HG02970 (cell line): ENCODE measurements around the gene TRAIP.
"Not testable (repeated sequence)": the region's sequence is repeated elsewhere in the genome, so short reads cannot be mapped to it uniquely, and the experiment has no call there.

Experiments
- ATAC-seq: cut with Tn5 transposase; IDR thresholded peaks from one replicate; pipeline ENCODE4 v1.9.1; 2021; ENCODE audit warnings: mild to moderate bottlenecking, moderate library complexity, moderate number of reproducible peaks; ENCODE audit not compliant: unreplicated experiment, low FRiP score

The TRAIP gene

DNA sequence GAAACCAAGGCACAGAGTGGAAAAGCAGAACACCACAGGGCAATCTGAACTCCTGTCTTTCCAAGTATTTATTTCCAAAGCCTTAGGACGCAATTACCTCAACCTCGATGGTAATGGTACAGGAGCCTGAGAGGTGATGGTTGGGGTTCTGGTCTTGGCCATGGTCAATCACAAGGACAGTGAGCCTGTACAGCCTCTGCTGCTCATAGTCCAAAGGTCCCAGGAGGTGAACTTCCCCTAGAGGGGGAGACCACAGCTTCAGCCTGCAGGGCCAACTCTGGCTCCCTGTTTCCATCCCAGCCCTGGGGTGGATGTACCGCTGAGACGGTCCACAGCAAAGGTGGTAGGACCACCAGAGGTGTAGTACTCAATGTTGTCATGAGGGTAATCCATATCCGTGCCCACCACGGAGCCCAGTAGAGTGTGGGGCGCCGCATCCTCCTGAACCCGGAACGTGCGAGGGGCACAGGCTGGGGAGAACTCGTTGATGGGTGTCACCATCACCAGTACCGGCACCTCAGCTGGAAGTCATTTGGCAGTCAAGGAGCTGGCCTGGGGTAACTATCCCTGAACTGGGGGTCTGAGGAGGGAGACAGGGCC is 62.8 kb downstream of the TRAIP start:
- ATAC-seq: no peak

DNA sequence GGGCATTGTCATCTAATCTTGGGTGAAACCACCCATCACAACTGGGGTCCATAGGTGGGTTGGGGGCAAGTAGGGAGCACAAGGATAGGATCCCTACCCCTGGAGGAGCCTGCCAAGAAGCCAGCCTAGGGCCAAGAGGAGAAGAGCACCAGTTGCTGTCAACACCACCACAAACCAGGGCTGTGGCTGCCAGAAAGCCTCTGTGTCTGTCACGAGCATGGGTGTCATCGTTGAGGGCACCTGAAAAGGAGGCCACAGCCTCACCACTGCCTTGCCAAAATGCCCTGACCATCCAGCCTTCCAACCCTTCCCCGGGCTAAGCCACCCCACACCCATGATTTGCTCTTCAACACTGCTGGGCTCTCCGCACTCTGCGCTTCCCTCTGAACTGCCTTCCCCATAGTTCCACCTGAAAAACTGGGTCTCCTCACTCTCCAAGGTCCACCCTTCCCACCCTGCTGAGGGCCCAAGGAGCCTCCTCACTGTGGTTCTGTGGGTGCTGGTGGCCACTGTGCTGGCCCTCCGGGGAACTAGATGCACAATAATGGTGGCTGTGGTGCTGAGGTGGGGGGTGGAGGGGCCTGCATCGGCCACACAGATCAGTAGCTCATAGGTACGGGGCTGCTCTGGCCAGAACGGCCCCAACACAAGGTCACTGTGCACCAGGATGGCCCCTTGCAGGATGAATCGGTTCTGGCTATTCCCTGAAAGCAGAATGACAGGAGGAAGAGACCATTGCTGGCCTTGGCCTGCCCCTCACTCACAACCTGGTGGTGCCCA is 63.8 kb downstream of the TRAIP start:
- no peak for ATAC-seq

DNA sequence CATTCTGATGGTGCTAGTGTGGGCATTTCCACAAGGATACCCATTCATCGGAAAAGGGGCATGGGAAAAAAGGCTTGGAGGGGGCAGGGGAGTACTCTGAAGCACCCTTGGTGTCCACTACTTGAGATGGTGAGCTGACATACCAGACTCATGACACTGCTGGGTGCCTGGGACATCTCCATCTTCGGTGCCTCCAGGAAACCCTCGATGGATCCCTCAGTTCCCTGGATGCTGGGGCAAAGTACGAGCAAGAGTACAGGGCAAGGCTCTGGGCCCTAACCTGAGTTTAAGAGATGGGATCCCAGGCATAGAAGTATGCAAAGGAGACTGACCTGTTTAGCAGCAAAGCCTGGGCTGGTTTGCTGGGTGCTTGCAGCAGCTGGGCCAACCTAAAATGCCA is 64.8 kb downstream of the TRAIP start:
- no peak for ATAC-seq

DNA sequence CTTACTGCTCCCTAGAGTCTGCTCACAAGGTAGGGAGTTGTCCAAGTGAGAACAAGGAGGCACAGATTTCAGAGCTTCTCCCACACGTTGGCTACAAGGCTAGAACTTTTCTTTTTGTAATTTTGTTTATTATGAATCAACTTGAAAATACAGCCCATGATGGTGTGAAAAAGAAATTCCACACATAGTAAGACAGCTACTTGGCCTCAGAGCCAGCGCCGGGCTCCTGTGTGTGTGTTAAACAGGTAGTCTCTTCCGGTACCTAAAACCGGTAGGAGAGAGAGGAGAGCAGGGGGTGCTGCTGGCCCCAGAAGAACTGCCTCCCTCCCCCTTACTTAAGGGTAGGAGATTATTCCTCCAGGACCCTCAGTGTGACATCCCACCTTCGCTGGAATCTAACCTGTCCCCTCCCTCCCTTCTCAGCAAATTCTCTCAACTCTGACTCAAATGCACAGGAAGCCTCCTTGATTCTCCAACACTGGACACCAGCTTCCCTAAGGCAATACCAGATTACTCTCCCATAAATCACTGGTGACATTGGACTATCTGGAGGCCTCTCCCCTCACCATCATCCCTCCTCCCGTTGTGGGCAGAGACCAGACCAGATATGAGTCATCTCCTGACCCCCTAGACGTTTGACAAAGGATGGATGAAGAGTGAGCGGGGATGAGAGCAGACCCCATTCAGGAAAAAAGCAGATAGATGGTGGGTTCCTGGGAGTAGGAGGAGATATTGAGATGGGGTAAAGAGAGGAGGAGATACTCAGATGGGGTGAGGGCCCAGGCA is 65.5 kb downstream of the TRAIP start:
- no peak for ATAC-seq

DNA sequence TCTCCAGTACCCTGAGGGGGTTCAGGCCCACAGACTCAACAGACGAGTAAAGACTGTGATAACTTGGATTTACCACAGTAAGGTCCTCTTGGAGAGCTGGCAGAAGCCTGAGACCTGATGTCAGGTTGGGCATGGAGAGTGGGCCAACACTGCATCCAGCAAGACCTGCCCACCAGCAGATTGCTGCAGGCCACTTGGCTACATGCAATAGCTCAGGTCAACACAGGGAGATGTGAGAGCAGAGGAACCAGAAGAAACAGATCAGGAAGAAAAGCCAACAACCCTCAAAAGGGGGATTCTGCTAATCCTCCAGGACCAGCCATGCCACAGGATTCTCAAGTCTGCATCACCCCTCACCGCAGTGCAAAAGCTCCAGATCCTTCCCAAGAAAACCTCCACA is 68.3 kb downstream of the TRAIP start:
- no peak for ATAC-seq

DNA sequence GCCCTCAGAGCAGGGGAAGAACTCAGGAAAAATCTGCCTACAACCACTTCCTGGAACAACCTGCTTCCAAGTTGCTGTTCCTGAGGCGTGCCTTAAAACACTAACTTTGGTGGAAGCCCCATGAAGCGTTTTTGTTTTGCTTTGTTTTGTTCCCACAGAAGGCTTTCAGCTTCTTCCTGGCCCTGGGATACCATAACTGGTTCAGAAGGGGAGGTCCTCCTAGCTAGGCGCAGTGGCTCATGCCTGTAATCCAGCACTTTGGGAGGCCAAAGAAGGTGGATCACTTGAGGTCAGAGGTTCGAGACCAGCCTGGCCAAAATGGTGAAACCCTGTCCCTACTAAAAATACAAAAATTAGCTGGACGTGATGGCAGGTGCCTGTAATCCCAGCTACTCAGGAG is 68.8 kb downstream of the TRAIP start:
- ATAC-seq: no peak

DNA sequence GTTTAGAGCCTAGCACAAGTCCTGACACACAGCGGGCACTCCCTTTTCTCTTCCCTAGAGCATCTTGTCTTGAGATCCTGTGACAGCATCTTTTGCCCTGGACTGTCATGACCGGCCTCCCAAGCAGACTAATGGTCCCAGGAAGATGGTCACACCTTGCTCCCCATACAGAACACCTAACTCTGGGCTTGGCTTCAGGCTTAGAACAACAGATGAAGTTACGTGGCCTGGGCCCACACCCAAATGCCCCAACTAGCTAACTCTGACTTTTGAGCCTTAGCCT is 69.2 kb downstream of the TRAIP start:
- no peak for ATAC-seq

DNA sequence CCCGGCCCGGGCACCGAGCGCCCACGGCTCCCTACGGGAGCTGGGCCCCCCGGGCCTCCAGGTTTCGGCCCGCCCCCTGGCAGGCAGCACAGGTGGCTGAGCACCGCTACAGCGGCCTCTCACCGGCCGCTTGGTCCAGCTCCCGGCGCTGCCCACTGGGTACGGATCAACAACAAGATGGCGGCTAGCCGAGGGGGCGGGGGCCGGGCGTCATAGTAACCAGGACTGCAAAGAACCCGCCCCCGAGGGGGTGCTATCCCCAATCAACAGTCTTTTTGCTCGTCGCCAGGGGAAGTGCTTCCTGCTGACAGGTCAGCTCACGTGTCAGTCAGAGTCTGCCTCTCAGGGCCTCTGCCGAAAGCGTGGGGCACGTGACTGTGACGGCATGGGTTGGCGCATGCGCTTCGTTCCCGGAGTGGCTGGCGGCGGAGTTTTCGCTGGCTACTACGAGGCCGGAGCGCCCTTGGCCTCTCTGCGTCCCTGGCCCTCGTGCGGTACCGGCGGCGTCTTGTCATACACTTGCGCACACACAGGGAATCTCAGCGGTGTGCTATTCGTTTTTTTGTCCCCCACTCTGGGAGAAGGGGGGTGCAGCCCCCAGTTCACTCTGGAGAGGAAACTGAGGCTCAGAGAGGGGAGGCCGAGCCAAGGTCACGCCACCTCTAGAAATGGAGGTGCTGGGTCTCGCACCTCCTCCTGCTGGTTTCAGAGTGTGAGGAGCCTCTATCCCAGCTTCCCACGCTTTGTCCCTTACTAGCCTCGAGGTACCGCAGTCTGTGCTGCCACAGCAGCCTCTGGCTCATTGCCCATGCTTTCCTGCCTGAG is 69.8 kb downstream of the TRAIP start, which contains the start of gene IP6K1:
Gene IP6K1 (minus strand): TSS at position 186 of the 825 bp plus-strand sequence. CDS start 38,502 bp downstream, outside the sequence.
- ATAC-seq: peak; percentile 92

DNA sequence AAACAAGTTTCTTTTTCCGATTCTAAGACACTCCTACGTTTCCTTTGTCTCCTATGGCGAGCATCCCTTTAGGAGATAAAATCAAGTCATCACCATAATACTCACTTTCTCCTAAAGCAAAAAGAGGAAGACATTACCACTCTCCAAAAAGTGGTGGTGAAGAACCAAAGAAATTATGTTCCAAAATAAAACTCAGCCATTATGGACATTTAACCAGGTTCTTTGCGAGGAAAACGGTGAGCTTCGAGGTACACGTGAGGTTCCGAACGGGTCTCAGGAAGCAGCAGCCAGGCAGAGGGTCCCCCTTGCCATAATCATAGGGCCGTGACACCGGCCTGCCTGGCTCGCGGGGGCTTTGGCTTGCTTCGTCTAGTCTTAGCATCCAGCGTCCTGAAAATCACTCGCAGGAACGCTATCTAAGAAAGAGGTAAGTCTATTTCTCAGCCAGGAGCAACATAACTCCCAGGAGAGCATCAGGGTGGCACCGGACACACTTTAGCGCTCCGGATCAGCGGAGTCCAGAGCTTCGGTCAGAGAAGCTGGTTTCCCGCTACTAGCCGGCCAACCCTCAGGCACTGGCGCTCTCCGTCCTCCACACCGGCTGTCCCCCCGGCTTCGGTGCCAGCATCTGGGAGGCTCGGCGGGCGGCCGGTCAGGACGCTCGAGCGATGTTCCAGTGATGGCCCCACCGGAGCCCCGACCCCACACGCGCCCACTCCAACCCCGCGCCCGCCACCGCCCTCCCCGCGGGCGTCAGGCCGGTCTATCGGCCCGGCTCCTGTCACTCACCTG is 70.6 kb downstream of the TRAIP start:
- peak; percentile 43 for ATAC-seq

DNA sequence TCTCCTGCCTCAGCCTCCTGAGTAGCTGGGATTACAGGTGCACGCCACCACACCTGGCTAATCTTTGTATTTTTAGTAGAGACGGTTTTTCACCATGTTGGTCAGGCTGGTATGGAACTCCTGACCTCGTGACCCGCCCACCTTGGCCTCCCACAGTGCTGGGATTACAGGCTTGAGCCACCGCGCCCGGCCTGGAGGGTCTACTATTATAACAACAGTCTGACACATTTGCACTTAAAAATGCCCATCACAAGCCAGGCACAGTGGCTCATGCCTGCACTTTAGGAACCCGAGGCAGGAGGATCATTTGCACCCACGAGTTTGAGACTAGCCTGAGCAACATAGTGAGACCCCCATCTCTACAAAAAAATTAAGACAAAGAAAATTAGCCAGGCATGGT is 74.1 kb downstream of the TRAIP start:
- not testable (repeated sequence) for ATAC-seq

DNA sequence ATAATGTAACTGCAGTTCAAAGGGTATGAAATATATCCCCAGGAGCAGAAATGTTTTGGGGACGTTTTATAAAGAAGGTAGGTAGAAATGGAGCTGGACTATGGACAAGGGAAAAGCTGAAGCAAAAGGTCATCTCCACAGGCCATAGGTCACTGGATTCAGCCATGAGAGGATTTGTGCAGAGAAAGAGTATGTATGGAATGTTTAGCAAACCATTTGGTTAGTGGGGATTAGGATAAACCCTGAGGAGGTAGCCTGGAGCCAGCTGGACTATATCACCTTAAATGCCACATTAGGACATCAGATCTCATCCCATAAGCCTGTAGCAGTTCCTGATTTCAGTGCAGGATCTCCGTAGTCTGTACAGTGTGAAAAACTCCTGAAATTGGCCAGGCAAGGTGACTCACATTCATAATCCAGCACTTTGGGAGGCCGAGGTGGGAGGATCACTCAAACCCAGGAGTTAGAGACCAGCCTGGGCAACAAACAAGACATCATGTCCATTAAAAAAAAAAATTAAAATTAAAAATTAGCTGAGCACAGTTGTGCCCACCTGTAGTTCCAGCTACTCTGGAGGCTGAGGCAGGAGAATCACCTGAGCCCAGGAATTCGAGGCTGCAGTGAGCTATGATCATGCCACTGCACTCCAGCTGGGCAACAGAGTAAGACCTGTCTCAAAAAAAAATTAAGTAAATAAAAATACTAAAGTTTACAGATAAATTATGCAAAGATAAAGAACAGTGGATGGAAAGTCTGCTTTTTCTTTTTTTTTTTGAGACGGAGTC is 74.8 kb downstream of the TRAIP start:
- ATAC-seq: no peak

DNA sequence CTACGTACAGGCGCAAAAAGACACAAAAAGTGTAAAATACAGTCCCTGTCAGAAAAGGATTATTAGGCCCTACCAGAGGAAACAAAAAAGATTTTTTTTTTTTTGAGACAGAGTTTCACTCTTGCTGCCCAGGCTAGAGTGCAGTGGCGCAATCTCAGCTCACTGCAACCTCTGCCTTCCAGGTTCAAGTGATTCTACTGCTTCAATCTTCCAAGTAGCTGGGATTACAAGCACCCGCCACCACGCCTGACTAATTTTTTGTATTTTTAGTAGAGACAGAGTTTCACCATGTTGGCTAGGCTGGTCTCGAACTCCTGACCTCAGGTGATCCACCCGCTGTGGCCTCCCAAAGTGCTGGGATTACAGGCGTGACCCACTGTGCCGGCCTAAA is 75.4 kb downstream of the TRAIP start:
- ATAC-seq: not testable (repeated sequence)

DNA sequence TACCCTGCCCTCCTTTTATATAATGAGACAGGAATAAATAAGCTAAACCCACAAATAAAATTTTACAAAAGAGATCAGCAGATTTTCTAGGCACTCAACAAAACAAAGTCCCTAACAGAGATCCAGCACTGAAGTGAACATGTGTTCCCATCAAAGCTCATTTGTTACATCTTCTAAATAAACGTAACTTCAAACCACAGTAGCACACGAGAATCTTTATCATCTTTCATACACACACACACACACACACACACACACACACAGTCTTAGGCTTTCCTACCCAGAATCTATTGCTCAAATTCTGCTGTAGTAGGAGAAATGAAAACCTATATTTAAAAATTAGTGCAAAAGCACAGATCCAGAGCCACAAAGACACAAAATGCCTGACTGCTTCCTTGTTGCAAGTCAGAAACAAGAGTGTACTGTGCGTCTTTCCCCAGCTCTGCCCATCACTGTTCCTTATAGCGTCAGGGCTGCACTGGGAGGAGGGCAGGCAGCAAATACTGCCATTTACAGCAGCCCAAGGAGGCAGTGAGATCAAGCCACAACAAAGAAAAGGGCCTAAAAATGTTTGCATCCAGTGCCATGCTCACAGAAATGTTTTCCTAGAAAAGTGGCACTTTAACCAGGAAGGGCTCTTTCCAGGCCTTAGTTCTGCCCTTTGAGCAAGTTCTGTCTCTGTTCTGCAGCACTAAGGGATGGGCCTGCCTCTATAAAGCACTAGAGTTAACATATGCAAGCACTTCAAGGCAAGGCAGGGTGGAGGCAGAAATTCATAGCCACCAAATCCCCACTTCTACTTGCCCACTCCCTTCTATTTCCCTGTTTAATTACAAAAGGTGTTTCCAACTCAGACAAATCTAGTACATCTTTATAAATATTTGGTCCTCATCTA is 76.0 kb downstream of the TRAIP start:
- ATAC-seq: no peak

DNA sequence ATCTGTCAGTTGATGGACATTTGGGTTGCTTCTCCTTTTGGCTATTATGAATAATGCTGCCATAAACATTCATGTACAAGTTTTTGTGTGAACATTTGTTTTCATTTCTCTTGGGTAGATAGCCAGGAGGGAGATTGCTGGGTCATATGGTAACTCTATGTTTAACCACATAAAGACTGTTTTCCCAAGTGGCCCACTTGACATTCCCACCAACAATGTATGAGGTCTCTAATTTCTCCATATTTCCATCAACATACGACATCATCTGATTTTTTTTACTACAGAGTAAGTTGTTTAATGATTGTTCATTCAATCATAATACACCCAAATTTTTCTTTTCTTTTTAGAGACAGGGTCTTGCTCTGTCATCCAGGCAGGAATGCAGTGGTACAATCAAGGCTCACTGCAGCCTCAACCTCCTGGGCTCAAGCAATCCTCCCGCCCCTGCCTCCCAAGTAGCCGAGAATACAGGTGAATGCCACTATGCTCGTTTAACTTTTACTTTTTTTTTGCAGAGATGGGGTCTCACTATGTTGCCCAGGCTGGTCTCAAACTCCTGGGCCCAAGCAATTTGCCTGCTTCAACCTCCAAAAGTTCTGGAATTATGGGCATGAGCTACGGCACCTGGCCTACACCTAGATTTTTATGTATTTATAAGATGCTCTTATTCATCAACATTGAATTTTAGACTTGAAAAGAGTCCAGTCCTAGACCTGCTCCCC is 76.8 kb downstream of the TRAIP start:
- no peak for ATAC-seq
